Measurements from ENCODE around the gene TRABD.
"Not testable (repeated sequence)": the region's sequence is repeated elsewhere in the genome, so short reads cannot be mapped to it uniquely, and the experiment has no call there.

DNA sequence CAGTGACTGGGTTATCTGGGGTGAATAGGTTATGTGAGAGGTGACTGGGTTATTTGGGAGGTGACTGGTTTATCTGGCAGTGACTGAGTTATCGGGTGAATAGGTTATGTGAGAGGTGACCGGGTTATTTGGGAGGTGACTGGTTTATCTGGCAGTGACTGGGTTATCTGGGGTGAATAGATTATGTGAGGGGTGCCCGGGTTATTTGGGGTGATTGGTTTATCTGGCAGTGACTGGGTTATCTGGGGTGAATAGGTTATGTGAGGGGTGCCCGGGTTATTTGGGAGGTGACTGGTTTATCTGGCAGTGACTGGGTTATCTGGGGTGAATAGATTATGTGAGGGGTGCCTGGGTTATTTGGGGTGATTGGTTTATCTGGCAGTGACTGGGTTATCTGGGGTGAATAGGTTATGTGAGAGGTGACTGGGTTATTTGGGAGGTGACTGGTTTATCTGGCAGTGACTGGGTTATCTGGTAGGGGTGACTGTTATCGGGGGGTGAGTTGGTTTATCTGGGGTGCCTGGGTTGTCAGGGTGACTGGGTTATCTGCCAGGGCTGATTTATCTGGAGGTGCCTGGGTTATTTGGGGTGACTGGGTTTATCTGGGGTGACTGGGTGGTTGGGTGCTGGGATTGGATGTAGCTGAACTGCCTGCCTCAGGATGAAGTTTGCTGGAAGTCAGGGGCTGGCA lies 17.1 kb upstream of the TRABD start:
- TF ChIP-seq, protein P1, sequence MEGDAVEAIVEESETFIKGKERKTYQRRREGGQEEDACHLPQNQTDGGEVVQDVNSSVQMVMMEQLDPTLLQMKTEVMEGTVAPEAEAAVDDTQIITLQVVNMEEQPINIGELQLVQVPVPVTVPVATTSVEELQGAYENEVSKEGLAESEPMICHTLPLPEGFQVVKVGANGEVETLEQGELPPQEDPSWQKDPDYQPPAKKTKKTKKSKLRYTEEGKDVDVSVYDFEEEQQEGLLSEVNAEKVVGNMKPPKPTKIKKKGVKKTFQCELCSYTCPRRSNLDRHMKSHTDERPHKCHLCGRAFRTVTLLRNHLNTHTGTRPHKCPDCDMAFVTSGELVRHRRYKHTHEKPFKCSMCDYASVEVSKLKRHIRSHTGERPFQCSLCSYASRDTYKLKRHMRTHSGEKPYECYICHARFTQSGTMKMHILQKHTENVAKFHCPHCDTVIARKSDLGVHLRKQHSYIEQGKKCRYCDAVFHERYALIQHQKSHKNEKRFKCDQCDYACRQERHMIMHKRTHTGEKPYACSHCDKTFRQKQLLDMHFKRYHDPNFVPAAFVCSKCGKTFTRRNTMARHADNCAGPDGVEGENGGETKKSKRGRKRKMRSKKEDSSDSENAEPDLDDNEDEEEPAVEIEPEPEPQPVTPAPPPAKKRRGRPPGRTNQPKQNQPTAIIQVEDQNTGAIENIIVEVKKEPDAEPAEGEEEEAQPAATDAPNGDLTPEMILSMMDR (IDR thresholded peaks at IDR 0.05): not testable (repeated sequence)
- not testable (repeated sequence) for TF ChIP-seq EP300, POLR2A (IDR thresholded peaks at IDR 0.05)
